ENCODE measurements around the gene ZNF746.

- TF ChIP-seq, protein P1, sequence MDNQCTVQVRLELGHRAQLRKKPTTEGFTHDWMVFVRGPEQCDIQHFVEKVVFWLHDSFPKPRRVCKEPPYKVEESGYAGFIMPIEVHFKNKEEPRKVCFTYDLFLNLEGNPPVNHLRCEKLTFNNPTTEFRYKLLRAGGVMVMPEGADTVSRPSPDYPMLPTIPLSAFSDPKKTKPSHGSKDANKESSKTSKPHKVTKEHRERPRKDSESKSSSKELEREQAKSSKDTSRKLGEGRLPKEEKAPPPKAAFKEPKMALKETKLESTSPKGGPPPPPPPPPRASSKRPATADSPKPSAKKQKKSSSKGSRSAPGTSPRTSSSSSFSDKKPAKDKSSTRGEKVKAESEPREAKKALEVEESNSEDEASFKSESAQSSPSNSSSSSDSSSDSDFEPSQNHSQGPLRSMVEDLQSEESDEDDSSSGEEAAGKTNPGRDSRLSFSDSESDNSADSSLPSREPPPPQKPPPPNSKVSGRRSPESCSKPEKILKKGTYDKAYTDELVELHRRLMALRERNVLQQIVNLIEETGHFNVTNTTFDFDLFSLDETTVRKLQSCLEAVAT (IDR thresholded peaks at IDR 0.05), result no peak
- TF ChIP-seq TBL1XR1 (IDR thresholded peaks at IDR 0.05; ENCODE audit: low read length in 2 of 2), result no peak
- TF ChIP-seq NRF1 (conservative IDR thresholded peaks at IDR 0.05 in 1 of 2, IDR thresholded peaks at IDR 0.05 in 1 of 2), result no peak
Measured at GRCh38 chr7:149477494-149478443, 19.8 kb downstream of the ZNF746 start.

Measured in K562 (cell line).